ENCODE results near the gene GSTK1.
A peak's percentile ranks its signal among the peaks of the same experiment; 100 is the strongest.
"Not testable (repeated sequence)": the region's sequence is repeated elsewhere in the genome, so short reads cannot be mapped to it uniquely, and the experiment has no call there.

Gene GSTK1

DNA sequence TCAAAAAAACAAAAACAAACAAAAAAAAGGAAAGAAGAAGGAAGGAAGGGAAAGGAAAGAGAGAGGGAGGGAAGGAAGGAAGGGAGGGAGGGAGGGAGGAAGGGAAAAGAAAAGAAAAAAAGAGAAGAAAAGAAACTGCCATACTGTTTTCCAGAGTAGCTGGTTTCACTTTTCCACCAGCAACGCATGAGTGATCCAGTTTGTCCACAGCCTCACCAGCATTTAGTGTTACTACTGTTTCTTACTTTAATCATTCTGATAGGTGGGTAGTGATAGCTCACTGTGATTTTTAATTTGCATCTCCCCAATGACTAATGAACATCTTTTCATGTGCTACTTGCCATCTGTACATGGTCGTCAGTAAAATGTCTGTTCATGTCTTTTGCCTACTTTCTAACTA is 9.6 kb downstream of the GSTK1 start:
- DNase-seq (ENCODE audit: low spot score): no peak

DNA sequence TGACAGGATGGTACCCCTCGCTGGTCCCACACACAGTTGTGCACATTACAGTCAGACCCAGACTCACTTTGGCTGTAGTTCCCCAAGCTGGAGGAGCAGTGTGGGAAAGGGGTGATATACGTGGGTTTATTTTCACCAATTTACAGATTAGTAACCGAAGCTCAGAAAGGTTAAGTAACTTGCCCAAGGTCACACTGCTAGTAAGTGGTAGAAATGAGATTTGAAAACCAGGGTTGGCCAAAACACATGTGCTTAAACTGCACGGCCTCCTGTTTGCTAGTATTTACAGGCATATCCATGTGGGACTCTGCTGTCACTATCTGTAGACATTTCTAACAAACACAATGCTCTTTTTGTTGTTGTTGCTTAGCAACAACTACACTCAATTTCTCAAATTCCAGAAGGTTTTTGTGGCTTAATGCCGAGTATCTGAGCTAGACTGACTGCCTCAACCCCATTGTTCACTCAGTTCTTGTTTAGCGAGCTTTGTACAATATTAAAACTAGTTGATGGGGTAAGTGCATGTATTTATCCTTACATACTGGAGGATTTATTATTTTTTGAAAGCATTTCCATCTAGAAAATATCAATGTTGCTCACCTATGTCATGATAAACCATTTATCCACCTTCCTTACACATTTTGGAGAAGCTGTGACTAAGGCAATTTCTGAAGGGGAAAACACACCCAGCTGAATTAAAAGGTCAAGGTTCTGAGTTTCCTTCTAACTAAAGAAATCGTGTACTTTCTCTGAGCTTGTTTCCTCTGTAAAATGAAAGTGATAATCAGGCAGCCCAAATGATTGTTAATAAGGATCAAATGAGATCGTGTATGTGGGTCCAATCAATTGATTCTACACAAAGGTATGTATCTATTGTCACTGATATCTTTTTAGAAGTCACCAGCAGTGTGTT is 16.2 kb downstream of the GSTK1 start:
- DNase-seq (ENCODE audit: low spot score): peak; percentile 69

DNA sequence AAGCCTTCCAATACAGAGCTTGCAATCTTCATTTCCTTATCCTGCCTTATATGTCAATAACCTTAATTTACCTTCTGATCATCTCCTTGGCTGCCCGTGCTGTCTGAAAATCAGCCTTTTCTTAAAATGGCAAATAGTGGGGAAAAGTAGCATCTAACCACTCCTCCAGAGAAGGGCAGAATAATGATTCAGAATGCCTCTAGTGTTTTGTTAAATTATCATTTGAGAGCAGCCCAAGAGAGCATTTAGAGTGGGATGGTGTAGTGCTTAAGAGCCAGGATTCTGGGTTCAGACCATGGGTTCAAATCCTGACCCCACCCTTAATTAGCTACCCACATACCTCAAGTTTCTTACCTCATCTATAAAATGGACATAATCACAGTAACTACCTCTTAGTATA is 16.9 kb downstream of the GSTK1 start:
- no peak for DNase-seq (ENCODE audit: low spot score)

DNA sequence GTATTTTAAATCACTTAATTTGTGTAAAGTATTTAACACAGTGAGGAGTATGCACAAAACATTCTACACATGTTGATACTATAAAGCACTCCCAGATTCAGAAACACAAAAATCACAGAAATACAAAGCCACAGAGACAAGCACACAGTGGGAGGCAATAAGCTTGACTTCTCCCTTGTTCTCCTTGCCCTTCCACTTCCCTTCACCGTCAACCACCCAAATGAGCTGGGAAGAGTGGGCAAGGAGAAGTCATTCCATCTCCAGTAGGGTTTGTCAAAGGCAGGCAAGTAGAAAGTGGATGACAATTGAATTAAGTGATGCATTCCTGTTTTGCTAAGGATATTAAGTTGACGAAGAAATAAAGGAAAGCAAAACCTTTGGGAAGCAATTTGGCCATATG is 17.3 kb downstream of the GSTK1 start:
- DNase-seq (ENCODE audit: low spot score): no peak

DNA sequence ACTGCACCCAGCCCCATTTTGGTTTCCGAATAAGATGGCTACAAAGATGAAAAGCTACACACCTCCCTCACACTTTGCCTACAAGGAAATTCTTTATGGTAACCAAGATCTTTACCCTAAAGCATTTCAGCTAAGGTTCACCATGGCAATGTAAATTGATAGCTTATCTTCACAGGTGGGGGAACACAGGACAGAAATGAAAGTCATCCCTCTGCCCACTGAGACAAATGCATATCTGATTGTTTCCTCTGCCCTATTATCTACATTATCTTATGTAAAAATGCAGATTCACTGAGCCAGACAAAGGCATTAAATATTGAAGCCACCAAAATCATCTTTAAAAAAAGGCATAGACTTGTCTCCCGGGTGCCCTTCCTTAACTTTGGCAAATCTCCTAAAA is 18.3 kb downstream of the GSTK1 start:
- no peak for DNase-seq (ENCODE audit: low spot score)

DNA sequence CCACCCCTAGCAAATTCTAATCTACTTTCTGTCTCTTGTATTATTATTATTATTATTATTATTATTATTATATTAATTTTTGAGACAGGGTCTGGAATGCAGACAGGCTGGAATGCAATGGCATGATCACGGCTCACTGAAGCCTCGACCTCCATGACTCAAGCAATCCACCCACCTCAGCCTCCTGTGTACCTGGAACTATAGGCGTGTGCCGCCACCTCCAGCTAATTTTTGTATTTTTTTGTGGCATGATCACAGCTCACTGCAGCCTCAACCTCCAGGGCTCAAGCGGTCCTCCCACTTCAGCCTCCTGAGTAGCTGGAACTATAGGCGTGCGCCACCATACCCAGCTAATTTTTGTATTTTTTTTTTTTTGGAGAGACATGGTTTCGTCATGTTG is 18.9 kb downstream of the GSTK1 start:
- DNase-seq (ENCODE audit: low spot score): no peak

DNA sequence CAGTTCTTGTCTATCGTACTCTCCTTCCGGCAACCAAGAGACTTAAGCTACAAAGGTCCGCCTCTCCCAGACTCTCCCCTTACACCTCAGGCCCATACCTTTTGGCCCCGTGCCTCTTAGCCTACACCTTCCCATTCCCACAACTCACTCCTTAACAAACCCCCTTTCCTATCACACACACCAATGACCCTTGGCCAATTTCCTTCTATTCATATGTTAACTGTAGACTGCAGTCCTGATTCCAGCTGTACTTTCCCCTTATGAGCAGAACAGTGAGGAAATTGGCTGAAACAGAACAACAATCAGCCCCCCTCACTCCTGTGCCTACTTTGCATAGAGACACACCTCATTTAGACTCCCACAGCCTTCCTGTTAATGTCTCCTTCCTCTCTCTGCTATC is 20.1 kb downstream of the GSTK1 start:
- no peak for DNase-seq (ENCODE audit: low spot score)

DNA sequence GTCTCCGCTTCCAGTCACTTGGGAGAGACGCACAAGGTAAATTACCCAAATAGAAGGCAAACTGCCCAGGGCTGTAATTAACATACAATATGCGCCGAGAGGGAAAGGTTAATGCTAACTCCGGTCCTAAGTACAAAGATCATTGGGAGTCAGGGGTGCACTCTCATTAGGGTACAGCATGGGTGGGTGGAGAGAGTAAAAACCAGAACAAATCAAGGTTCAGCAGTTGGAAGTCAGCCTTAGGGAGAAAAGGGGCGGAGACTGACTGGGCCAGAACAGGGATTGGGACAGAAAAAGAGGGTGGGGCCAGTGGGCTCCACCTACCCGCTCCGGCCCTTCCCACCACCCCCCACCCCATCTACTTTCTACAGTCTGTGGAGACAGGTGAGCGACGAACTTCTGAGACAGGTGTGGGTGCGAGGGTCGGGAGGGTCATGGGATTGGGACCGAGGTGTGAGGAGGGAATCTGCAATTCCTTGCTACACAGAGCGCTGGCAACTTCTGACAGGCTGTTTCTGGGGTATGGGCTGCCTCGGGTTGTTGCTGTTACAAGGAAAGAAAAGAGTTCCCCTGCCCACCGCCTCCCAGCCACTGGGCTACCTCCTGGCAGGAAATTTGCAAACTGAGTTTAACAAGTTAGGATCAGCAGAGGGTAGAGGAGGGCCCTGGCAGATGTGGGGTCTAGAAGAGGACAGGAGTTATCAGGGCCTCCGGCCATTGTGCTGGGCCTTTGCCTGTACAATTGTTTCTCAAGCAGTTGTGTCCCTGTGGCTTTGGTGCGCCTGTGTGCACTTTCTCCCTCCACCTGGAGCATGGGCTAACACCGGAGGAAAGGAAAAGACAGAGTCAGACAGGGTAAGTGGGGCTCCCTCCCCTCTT is 21.6 kb downstream of the GSTK1 start, which contains the start of gene TMEM139:
Gene TMEM139 (plus strand): TSS at position 368 of the 879 bp plus-strand sequence. CDS start 1,000 bp downstream, outside the sequence.
- no peak for DNase-seq (ENCODE audit: low spot score)

DNA sequence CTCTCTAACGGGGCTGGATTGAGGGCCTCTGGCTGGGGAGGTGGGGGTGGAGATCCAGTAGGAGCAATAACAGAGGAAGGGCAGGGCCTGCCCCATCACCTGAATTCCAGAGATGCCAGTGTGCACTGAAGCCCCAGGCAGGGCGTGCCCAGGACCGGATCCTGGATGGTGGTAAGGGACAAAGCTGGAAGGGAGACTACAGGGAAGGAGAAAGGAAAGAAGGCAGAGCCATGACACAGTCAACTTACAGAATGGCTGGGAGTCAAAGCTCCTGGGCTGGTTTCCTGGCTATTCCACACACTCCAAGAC is 22.2 kb downstream of the GSTK1 start:
- no peak for DNase-seq (ENCODE audit: low spot score)

DNA sequence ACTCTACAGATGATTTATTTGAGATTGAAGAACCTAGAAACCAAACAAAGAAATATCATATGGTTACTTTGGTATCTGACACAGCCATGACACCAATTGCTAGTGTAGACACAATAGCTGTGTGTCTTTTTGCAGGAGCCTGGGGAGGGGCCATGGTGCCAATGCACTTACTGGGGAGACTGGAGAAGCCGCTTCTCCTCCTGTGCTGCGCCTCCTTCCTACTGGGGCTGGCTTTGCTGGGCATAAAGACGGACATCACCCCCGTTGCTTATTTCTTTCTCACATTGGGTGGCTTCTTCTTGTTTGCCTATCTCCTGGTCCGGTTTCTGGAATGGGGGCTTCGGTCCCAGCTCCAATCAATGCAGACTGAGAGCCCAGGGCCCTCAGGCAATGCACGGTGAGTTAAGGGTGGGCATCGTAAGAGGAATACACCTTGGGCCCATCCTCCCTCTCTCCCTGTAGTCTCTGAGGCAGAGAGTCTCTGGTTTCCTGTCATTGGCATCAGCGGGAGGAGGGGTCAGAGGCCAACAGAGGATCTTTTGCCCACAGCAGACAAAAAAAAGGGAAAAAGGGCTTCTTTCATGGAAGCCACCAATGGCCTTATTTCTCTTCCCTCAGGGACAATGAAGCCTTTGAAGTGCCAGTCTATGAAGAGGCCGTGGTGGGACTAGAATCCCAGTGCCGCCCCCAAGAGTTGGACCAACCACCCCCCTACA is 22.7 kb downstream of the GSTK1 start:
- DNase-seq (ENCODE audit: low spot score): no peak

DNA sequence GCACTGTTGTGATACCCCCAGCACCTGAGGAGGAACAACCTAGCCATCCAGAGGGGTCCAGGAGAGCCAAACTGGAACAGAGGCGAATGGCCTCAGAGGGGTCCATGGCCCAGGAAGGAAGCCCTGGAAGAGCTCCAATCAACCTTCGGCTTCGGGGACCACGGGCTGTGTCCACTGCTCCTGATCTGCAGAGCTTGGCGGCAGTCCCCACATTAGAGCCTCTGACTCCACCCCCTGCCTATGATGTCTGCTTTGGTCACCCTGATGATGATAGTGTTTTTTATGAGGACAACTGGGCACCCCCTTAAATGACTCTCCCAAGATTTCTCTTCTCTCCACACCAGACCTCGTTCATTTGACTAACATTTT is 23.3 kb downstream of the GSTK1 start:
- DNase-seq (ENCODE audit: low spot score): no peak

DNA sequence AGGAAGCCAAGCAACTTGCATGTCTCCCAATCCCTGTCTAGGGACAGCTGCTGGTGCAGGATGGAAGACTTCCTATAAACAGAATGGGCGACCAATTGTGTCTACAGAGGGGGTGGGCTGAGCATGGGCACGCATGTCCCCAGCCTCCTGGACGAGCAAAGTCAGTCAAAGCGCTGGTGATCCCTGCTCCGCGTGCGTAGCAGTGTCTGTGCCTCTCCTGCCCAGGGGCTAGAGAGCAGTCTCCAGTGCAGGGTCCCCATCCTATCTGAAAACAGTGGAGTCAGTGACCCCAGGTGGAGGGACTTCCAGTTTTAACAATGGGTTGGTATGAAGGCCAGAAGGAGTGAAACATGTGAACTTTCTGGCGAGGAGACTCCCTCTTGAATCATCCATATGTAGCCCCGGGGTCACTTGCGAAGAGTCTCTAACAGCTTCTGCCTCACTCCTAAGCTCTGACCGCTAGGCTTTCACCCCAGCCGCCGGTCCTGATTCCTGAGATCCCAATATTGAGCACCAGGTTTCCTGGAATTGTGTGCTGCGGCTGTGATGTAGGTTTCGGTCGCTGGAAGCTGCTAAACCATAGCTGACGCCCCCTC is 24.2 kb downstream of the GSTK1 start:
- no peak for DNase-seq (ENCODE audit: low spot score)

DNA sequence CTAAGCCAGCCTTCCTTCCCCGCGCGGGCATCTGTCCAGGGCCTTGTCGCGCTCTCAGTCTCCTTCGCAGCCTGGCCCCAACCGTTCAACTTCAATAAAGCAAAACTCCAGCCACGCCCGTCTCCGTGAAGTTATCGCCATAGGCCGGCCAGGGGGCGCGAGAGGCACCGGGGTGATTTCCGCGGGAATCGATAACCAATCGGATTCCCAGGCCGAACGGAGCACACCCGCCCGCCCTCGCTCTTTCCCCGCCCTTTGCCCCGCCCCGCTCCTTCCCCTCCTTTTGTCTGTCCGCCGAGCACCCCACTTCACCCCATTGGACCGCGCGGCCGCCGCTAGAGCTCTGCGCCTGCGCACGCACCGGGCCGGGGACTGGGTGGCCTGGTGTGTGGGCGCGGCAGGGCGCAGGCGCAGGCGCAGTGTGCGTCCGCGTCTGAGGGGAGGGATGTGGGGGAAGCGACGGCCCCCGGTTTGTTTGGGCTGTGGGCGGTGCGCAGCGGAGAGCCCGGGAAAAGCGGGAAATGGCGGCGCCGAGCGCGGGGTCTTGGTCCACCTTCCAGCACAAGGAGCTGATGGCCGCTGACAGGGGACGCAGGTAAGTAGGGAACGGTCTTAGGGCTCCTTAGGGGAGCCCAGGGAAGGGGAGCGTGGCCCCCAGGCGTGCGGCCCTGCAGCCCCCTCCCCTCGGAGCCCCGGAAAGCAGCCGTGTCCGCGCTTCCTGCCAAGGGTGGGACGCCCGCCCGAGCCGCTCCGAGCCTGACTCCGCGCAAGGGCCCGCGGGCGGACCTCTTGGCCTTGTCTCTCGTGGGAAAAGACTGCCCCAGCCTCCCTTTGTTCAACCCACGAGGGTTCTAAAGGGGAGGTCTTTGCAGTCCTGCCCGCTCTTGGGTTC is 24.9 kb downstream of the GSTK1 start, which contains the start of gene CASP2:
Gene CASP2 (plus strand): TSS at position 417 of the 892 bp plus-strand sequence. CDS start 105 bp downstream, at position 522.
- DNase-seq (ENCODE audit: low spot score): peak; percentile 100

DNA sequence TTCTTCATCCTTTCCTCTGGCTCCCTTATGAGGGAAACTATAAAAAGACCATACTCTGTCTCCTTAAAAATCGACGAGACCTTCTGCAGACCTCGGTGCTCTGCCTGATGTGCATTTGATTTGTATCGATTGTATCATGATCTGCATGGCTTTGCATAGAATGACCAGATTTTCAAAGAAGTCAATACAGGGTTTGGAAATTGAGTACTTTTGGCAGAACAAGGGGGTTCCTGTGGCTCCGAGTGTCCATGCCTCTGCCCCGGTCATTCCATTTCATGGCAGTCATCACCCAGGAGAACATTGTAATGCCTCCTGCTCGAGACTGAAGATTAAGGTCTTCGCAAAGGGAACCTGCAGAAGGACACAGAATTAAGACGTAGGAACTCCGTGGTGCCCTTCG is 25.6 kb downstream of the GSTK1 start:
- DNase-seq (ENCODE audit: low spot score): peak; percentile 53

DNA sequence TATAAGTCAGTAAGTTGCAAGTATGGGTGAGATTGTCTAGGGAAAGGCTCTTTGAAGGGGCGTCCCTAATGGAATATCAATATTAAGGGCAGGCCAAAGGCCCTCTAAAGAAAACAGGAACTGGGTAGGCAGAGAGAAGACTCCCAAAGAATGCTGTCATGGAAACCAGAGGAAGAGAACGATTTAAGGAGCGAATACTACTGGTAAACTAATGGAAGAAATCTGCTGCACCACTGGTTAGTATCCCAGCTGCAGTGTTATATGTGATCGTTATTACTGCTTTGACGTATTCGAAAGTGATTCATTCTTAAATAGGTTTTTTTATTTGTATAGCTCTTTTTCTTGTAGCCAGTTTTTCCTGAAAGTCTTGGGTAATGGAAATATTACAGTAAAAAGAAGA is 26.2 kb downstream of the GSTK1 start:
- no peak for DNase-seq (ENCODE audit: low spot score)

DNA sequence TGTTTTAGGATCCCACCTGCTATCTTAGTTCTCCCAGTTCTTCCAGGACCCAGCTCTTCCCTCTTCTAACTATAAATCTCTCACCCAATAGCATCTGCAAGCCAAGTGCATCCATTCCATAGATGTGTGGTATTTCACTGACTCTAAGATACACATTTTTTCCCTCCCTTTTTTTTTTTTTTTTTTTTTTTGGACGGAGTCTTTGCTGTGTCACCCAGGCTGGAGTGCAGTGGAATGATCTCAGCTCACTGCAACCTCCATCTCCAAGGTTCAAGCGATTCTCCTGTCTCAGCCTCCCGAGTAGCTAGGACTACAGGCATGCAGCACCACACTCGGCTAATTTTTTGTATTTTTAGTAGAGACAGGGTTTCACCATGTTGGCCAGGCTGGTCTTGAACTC is 26.6 kb downstream of the GSTK1 start:
- not testable (repeated sequence) for DNase-seq (ENCODE audit: low spot score)

DNA sequence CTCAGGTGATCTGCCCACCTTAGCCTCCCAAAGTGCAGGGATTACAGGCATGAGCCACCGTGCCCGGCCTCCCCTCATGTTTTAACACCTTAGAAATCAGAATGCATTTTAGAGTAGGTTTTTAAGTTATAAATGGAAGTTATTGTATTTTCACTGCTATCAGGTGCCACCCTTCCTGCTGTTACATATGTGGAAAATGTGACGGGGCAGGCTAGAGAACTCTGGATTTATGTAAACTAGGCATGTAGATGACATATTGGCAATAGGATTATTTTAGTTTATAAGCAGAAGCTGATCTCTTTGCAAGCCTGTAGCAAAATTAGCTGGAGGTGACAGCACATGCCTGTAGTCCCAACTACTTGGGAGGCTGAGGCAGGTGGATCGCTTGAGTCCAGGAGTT is 27.1 kb downstream of the GSTK1 start:
- no peak for DNase-seq (ENCODE audit: low spot score)

DNA sequence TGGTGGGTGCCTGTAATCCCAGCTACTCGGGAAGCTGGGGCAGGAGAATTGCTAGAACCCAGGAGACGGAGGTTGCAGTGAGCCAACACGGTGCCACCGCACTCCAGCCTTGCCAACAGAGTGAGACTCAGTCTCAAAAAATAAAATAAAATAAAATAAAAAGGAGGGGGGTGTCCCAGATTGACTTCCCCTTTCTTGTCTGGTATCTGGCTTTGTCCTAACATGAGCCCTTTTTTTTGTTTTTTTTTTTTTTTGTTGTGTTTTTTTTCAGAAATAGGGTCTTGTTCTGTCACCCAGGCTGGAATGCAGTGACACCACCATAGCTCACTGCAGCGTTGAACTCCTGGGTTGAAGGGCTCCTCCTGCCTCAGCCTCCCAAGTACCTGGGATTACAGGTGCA is 29.6 kb downstream of the GSTK1 start:
- no peak for DNase-seq (ENCODE audit: low spot score)

DNA sequence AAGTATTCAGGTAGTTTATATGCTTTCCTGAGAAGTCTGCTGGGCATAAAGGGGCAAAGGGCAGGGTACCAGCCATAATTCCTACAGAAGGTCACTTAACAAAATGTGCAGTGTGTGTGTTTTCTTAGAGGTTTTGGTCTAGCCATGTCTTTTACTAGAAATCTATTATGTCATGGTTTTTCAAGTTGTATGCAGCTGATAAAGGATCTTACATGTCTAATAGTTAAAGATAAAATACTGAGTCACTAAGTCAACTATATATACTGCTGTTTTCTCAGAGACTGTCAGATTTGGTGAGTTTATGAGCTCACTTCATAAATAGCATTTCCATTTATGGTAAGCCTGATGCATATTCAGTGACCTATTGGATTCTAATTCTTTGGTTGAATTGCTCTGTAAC is 32.6 kb downstream of the GSTK1 start:
- DNase-seq (ENCODE audit: low spot score): no peak

DNA sequence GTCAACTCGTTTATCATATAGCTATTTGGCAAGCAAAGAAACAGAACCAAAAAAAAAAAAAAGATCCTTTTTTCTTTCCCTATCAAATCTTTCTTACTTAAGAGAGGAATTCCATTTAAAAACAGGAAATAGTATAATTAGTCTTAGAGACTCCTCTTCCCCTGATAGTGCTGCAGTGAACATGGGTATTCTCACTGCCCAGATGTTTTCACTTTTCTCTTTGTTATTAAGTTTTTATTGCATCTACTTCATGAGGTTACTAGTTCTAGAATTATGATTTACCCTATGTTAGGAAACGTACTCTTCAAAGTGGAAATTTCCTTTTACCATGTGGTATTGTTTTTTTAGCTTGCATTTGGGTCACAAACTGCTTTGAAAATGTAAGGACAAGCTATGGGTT is 33.4 kb downstream of the GSTK1 start:
- no peak for DNase-seq (ENCODE audit: low spot score)

DNA sequence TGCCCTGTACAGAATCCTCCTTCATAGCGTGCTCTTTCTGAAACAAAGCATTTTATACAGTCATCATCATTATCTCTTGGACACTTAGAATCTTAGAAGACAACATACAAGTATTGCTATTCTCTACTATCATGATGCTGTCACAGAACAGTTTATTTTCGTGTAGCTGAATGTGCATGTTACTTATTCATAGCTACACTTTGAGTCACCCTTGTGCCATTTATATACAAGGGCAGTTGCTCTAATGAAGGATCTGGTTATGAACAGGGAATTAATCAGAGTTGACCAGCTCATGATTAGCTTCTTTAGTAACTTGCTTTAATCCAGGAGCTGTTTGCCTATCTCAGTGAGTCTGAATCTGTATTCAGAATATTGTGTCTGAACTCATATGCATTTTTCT is 36.1 kb downstream of the GSTK1 start:
- DNase-seq (ENCODE audit: low spot score): no peak

All from GM03348 (cell line).